Activated effector memory CD4-positive, alpha-beta T cell treated with Interleukin-2 at 50 U/mL for 16 hours (primary cell): ENCODE results near the gene GNAI1.

ENCODE experiments used
- DNase-seq: peaks from one replicate; pipeline ENCODE4 v3.0.0-alpha.2; 2020

The GNAI1 gene

GRCh38 chr7:80134536-80135308, at the start of gene GNAI1:
Gene GNAI1 (plus strand): TSS chr7:80134831. CDS start chr7:80135161, 330 bp downstream.
- DNase-seq = no peak

- no peak for DNase-seq
Observed at GRCh38 chr7:80087051-80087770, 47.4 kb upstream of the GNAI1 start.

GRCh38 chr7:80087771-80088170, 46.9 kb upstream of the GNAI1 start:
- no peak for DNase-seq

- DNase-seq = no peak
Observed at GRCh38 chr7:80088705-80089104, 45.9 kb upstream of the GNAI1 start.

- no peak for DNase-seq
Observed at GRCh38 chr7:80089366-80089765, 45.3 kb upstream of the GNAI1 start.

GRCh38 chr7:80093349-80093748, 41.3 kb upstream of the GNAI1 start:
- DNase-seq = no peak

GRCh38 chr7:80095545-80095944, 39.1 kb upstream of the GNAI1 start:
- no peak for DNase-seq

GRCh38 chr7:80097756-80098155, 36.9 kb upstream of the GNAI1 start:
- no peak for DNase-seq

- no peak for DNase-seq
Observed at GRCh38 chr7:80098795-80099194, 35.8 kb upstream of the GNAI1 start.

- no peak for DNase-seq
Observed at GRCh38 chr7:80100254-80100653, 34.4 kb upstream of the GNAI1 start.

- no peak for DNase-seq
Observed at GRCh38 chr7:80105701-80106408, 28.8 kb upstream of the GNAI1 start.

GRCh38 chr7:80106498-80107113, 28.0 kb upstream of the GNAI1 start:
- no peak for DNase-seq

- no peak for DNase-seq
Observed at GRCh38 chr7:80107278-80107677, 27.4 kb upstream of the GNAI1 start.

- DNase-seq = no peak
Observed at GRCh38 chr7:80110376-80110775, 24.3 kb upstream of the GNAI1 start.

- DNase-seq = no peak
Observed at GRCh38 chr7:80114159-80114558, 20.5 kb upstream of the GNAI1 start.

- DNase-seq = no peak
Observed at GRCh38 chr7:80124526-80125264, 9.9 kb upstream of the GNAI1 start.

GRCh38 chr7:80127412-80128160, 7.0 kb upstream of the GNAI1 start:
- no peak for DNase-seq

- no peak for DNase-seq
Observed at GRCh38 chr7:80128918-80129317, 5.7 kb upstream of the GNAI1 start.

GRCh38 chr7:80129785-80130184, 4.8 kb upstream of the GNAI1 start:
- no peak for DNase-seq

GRCh38 chr7:80131675-80132435, 2.8 kb upstream of the GNAI1 start:
- DNase-seq = no peak

- DNase-seq = no peak
Observed at GRCh38 chr7:80132594-80132993, 2.0 kb upstream of the GNAI1 start.
